Right lobe of liver (tissue), 6 donors: ENCODE results near the gene LRSAM1. TPM values are rescaled to one million over a fixed set of nuclear protein-coding genes. Genes with fewer than 3 reads are reported as not detected.

Source experiments
- ATAC-seq, 4 donors: fragments of 200-7000 bp; cut with Tn5 transposase; one replicate each; pipeline ENCODE4 v1.9.1; 2020; ENCODE audit warnings: mild to moderate bottlenecking in 4 of 4, moderate library complexity in 4 of 4
- DNase-seq, 3 donors: peaks; one replicate each; pipeline ENCODE4 v3.0.0-alpha.2; 2020
- H3K27ac ChIP-seq, 3 donors: fragments of 200-600 bp; one replicate each; pipeline ENCODE4 v1.8.0; 2022
- H3K27me3 ChIP-seq, 2 donors: fragments of 200-600 bp; one replicate each; pipeline ENCODE4 v1.8.0; 2022
- H3K36me3 ChIP-seq, 4 donors: fragments of 200-600 bp; sonication (generic) in 1 of 4; one replicate each; pipeline versions ENCODE4 v1.5.1 to v1.8.0; 2017 to 2022; ENCODE audit warnings: control low read depth in 1 of 4
- H3K4me1 ChIP-seq, 4 donors: fragments of 200-600 bp; sonication (generic) in 1 of 4; one replicate each; pipeline versions ENCODE4 v1.5.1 to v1.8.0; 2017 to 2022; ENCODE audit warnings: control low read depth in 1 of 4
- H3K4me3 ChIP-seq, 3 donors: fragments of 200-600 bp; one replicate each; pipeline ENCODE4 v1.8.0; 2022
- H3K9me3 ChIP-seq, 4 donors: fragments of 200-600 bp; sonication (generic) in 1 of 4; one replicate each; pipeline versions ENCODE4 v1.5.1 to v1.8.0; 2017 to 2022; ENCODE audit warnings: control low read depth in 1 of 4
- POLR2A ChIP-seq: fragments of 450-650 bp; IDR thresholded peaks from one replicate; pipeline ENCODE4 v1.6.1; 2017; ENCODE audit warnings: antibody characterized with exemption, mild to moderate bottlenecking
- WGBS: methylation state at CpG from one replicate; pipeline ENCODE4 v1.1.6; 2018; ENCODE audit warnings: low coverage, low lambda C conversion rate; ENCODE audit not compliant: insufficient coverage; ENCODE audit errors: missing lambda C conversion rate; 5-methylcytosine and 5-hydroxymethylcytosine counted together
- intact Hi-C, 2 donors: fragments of 100-400 bp; cut with DNase I; formaldehyde crosslinking; loops; one replicate each; pipeline versions ENCODE4 v1.11.2 to v1.14.1; 2022
- total RNA-seq, 6 experiments: library from RNA; depleted of rRNA in 2 of 6; stranded (reverse); fragments of >200 nt in 2 of 6; fragmentation: NEBNext Ultra II Directional in 3 of 6; extraction: Animal tissue kit (Norgen Biotek cat#: 25700) in 3 of 6; gene quantifications; one replicate each; pipeline versions ENCODE4 v1.1.0 to v1.2.4, GENCODE V29; 2016 to 2023
- TF ChIP-seq, protein P1 (sequence below), 4 donors: fragments of 200-600 bp in 3 of 4; fragments of 450-650 bp in 1 of 4; IDR thresholded peaks; one replicate each; pipeline versions ENCODE4 v1.5.1 to v1.8.0; 2016 to 2022; ENCODE audit warnings: antibody characterized with exemption in 4 of 4, mild to moderate bottlenecking in 2 of 4
- donor health status: DM: no; HTN: yes; CAD: no.
- donor health status: DM: no; HTN: no; CAD: no.
- donor health status: DM: no; HTN: no; CAD: no.
- donor health status: DM: no; HTN: yes; CAD: no.
- donor health status: DM: no; HTN: yes; CAD: no.

LRSAM1 gene
- total RNA-seq, 6 experiments from 2014 or later = 9.4 to 13.3 (median 12.1) TPM

- TF ChIP-seq, protein P1, sequence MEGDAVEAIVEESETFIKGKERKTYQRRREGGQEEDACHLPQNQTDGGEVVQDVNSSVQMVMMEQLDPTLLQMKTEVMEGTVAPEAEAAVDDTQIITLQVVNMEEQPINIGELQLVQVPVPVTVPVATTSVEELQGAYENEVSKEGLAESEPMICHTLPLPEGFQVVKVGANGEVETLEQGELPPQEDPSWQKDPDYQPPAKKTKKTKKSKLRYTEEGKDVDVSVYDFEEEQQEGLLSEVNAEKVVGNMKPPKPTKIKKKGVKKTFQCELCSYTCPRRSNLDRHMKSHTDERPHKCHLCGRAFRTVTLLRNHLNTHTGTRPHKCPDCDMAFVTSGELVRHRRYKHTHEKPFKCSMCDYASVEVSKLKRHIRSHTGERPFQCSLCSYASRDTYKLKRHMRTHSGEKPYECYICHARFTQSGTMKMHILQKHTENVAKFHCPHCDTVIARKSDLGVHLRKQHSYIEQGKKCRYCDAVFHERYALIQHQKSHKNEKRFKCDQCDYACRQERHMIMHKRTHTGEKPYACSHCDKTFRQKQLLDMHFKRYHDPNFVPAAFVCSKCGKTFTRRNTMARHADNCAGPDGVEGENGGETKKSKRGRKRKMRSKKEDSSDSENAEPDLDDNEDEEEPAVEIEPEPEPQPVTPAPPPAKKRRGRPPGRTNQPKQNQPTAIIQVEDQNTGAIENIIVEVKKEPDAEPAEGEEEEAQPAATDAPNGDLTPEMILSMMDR (IDR thresholded peaks at IDR 0.05) = no peak
- TF ChIP-seq POLR2A = no peak
- Histone ChIP-seq H3K9me3 (no peaks in the 10 kb centered on the region), H3K27me3 (no peaks in the 10 kb centered on the region), H3K27ac (no peak overlapping the region), H3K36me3 (peaks cover 7 to 45% (median 15%) of the 10 kb centered on the region in 4 donors), H3K4me3 (no peak overlapping the region), H3K4me1 (no peaks in the 10 kb centered on the region)
- ATAC-seq (no peak), DNase-seq (no peak)
- intact Hi-C loops = no loop called here
- 90% methylated on average over 3 of the region's 14 CpGs for WGBS
Measured at GRCh38 chr9:127492616-127493015, 41.3 kb downstream of the LRSAM1 start.

GRCh38 chr9:127493592-127494303 is 42.4 kb downstream of the LRSAM1 start:
- ATAC-seq = no peak

GRCh38 chr9:127494304-127494702 is 43.0 kb downstream of the LRSAM1 start:
- H3K4me3 ChIP-seq = no peak overlapping the region
- H3K4me1 ChIP-seq = no peaks in the 10 kb centered on the region
- DNase-seq (no peak), ATAC-seq (no peak)
- no peaks in the 10 kb centered on the region for H3K27me3 ChIP-seq
- no peak for TF ChIP-seq POLR2A
- TF ChIP-seq, protein P1 (IDR thresholded peaks at IDR 0.05) = no peak
- H3K9me3 ChIP-seq = no peaks in the 10 kb centered on the region
- intact Hi-C loops = no loop called here
- WGBS = 79% methylated on average over 6 of the region's 9 CpGs
- H3K36me3 ChIP-seq = peaks cover 3 to 42% (median 12%) of the 10 kb centered on the region in 4 donors
- H3K27ac ChIP-seq = no peak overlapping the region

More at GRCh38 chr9:127493592-127494303, 42.4 kb downstream of the LRSAM1 start:
- H3K27me3 ChIP-seq = no peaks in the 10 kb centered on the region
- TF ChIP-seq, protein P1 (IDR thresholded peaks at IDR 0.05) = no peak
- TF ChIP-seq POLR2A = no peak
- no peaks in the 10 kb centered on the region for H3K9me3 ChIP-seq
- intact Hi-C loops = no loop called here
- H3K4me1 ChIP-seq = no peaks in the 10 kb centered on the region
- peaks cover 3 to 45% (median 12%) of the 10 kb centered on the region in 4 donors for H3K36me3 ChIP-seq
- no peak overlapping the region for H3K27ac ChIP-seq
- WGBS = 78% methylated on average over 6 of the region's 22 CpGs
- H3K4me3 ChIP-seq = no peak overlapping the region
- no peak for DNase-seq

GRCh38 chr9:127495884-127496555 is 44.7 kb downstream of the LRSAM1 start:
- DNase-seq (no peak), ATAC-seq (no peak)
- Histone ChIP-seq H3K27me3 (no peaks in the 10 kb centered on the region), H3K9me3 (no peaks in the 10 kb centered on the region), H3K36me3 (peaks cover 3 to 39% (median 12%) of the 10 kb centered on the region in 4 donors), H3K27ac (no peak overlapping the region), H3K4me1 (no peaks in the 10 kb centered on the region), H3K4me3 (no peak overlapping the region)
- 83% methylated on average over 7 of the region's 14 CpGs for WGBS
- intact Hi-C loops = no loop called here
- TF ChIP-seq, protein P1 (IDR thresholded peaks at IDR 0.05) = no peak
- no peak for TF ChIP-seq POLR2A
